Retinal pigment epithelial cell (primary cell): ENCODE data around the gene NTN1.
A peak's percentile ranks its signal among the peaks of the same experiment; 100 is the strongest.

Experiments used
- DNase-seq: peaks from one replicate; pipeline ENCODE4 v3.0.0-alpha.2; 2010; ENCODE audit warnings: low read depth
- H3K4me3 ChIP-seq: 2 replicates; pipeline ENCODE4 v1.5.1; 2011; ENCODE audit warnings: mild to moderate bottlenecking, low read length, control low read depth, moderate library complexity
- TF ChIP-seq, protein P1 (sequence below): conservative IDR thresholded peaks from 2 replicates; pipeline ENCODE4 v1.5.1; 2011; ENCODE audit warnings: low read depth, low read length, control low read depth, inconsistent platforms

The NTN1 gene

DNA sequence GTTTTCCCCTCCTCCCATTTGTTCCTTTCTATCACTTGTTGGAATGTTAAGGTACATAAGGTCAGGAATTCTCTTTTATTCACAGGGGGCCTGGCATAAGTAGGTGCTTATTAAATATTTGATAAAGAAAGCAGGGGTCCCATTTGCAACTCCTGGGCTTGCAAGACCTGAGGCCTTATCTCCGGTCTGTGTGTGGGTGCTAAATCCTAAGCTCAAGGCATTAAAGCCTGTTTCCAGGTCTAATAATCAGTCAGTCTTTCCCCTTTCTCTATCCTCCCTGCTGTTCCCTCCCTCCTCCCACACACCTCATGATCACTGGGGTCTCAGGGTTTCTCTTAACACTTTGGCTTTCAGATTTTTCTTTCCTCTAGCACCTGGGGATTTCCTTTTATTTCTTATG is 17.1 kb downstream of the NTN1 start:
- no peak for DNase-seq
- TF ChIP-seq, protein P1, sequence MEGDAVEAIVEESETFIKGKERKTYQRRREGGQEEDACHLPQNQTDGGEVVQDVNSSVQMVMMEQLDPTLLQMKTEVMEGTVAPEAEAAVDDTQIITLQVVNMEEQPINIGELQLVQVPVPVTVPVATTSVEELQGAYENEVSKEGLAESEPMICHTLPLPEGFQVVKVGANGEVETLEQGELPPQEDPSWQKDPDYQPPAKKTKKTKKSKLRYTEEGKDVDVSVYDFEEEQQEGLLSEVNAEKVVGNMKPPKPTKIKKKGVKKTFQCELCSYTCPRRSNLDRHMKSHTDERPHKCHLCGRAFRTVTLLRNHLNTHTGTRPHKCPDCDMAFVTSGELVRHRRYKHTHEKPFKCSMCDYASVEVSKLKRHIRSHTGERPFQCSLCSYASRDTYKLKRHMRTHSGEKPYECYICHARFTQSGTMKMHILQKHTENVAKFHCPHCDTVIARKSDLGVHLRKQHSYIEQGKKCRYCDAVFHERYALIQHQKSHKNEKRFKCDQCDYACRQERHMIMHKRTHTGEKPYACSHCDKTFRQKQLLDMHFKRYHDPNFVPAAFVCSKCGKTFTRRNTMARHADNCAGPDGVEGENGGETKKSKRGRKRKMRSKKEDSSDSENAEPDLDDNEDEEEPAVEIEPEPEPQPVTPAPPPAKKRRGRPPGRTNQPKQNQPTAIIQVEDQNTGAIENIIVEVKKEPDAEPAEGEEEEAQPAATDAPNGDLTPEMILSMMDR: no peak
- H3K4me3 ChIP-seq: no peak overlapping the region

DNA sequence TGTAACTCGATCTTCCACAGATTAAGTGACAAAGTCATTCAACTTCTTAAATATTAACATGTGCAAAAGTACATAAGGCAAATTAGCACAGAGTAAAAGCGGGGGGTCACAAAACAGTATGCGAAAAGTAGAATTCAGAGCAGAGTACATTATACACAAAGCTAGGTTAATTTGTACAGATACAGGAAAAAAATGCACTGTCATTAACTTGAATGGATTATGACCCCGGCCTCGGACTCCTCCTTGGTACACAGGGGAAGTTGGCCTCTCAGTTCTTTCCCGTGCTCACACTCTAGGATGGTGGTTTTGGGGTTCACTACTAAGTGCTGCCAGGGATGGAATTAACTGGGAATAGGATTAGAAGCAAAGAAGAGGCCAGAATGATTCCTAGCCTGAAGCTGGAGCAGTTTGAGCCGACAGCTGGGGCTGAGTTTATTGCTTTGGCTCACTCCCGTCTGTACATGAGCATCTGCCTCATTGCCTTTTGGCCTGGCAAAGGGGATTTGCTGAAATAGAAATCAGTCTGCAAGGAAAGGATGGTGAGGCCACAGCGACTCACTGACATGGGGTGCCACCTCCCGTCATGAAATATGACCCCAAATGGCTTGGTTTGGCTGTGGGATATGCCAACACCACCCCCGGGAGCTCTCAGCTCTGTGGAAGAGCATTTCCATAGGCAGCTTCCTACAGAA is 23.6 kb downstream of the NTN1 start:
- H3K4me3 ChIP-seq: no peak overlapping the region
- no peak for DNase-seq
- TF ChIP-seq, protein P1: no peak

DNA sequence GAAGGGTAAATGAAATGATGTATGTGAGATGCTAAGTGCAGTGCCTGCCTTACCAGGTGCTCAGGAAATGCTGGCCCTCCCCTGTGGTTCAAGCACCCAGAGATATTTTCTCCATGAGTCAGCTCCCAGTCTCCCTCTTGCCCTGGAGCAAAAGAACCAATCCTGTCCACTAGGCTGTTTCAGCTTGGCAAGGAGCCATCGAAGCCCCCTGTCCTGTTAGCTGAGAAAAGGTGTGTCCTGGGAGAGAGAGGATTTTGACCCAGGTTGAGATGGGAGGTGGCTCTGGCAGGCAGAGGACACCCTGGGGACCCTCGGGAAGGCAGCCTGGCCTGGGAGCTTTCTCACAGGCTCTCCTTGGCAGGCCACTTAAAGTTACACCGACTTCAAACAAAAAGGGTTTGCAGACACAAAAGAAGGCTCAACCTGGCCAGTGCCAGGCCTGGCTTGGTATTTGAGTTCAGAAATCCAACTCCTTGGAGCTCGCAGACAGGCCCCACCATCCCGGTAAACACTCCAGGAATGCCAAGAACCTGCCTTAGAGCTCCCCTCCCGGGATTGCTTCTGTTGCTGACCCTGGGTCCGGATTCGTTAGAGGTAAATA is 29.6 kb downstream of the NTN1 start:
- H3K4me3 ChIP-seq: no peak overlapping the region
- peak; percentile 11 for DNase-seq
- TF ChIP-seq, protein P1: no peak

DNA sequence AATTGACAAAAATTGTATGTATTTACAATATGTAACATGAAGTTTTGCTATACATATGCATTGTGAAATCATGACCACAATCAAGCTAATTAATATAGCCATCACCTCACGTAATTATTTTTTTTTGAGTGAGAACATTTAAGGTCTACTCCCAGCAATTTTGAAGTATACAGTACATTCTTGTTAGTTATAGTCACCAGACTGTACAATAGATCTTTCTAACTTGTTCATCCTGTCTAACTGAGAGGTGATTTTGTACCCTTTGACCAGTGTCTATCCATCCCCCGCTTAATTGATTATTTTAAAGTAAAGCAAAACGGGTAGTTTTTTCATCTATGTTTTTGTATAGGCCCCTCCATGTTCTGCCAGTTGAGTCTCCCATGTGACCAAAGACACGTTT is 30.3 kb downstream of the NTN1 start:
- TF ChIP-seq, protein P1: no peak
- DNase-seq: no peak

DNA sequence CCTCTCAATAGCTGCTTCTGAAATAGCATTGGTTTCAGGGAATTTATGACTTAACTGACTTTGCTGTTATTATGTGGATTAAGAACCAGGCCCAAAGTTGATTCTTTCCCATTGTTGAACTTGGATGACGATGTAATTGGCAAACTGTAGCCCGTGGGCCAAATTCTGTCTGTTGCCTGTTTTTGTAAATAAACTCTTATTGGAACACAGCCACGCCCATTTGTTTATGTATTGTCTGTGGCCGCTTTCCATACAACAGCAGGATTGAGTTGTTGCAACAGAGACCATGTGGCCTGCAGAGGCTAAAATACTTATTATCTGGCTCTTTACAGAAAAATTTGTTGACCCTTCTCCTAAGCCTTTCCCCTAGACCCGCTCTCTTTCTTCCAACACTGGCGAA is 31.6 kb downstream of the NTN1 start:
- no peak for DNase-seq
- TF ChIP-seq, protein P1: no peak
- H3K4me3 ChIP-seq: no peak overlapping the region

More for the DNA sequence above, 30.3 kb downstream of the NTN1 start:
- H3K4me3 ChIP-seq: no peak overlapping the region

DNA sequence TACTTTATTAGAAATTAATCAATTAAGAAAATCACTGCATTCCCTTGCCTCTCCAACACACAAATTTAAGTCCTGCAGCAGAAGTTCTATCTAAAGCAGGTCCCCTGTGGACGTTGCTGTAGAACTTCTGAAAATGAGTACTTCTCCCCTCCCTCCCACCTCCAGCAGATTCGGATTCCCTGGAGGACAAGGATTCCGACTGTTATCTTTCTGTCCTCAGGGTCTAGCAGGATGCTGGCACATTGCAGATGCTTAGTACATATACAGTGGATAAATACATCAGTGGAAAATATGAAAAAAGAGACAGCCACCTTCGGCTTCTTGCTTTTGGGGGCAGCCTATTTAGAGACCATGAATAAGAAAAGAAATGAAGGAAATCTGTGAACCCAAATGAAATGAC is 32.1 kb downstream of the NTN1 start:
- no peak for DNase-seq
- no peak overlapping the region for H3K4me3 ChIP-seq
- TF ChIP-seq, protein P1: no peak
